ENCODE data around the gene DNM3.

The DNM3 gene

DNA sequence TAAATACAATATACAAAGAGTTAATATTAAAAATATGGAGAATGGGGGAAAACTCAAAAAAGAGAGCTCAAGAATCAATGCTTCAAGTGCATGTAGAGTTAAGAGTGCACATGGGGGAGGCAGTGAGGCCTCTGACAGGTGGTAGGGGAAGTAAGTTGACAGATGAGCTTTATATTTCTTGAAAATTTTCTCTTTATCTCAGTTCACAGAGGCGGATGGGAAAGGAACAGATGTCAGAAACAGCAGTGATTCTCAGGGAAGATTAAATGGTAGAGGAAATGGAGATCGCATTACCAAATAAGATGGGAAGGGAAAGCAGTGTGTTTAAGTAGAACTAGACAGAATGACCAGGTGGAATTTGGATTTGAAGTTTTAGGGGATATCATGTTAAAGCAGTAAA lies 379.1 kb downstream of the DNM3 start:
- Histone ChIP-seq H3K4me1 (ENCODE audit: control insufficient read depth, insufficient read depth, low read length) (no peaks in the 10 kb centered on the region), H3K27ac (ENCODE audit: low read length) (no peak overlapping the region), H3K4me3 (ENCODE audit: low read length in 2 of 2) (no peak overlapping the region), H3K9ac (ENCODE audit: low read length in 2 of 2) (no peak overlapping the region), H3K36me3 (ENCODE audit: control insufficient read depth in 2 of 2, insufficient read depth in 2 of 2, low read length in 2 of 2) (no peaks in the 10 kb centered on the region), H3K9me3 (ENCODE audit: control insufficient read depth in 2 of 2, low read length in 2 of 2) (no peaks in the 10 kb centered on the region), H3K27me3 (ENCODE audit: control insufficient read depth in 1 of 2, insufficient read depth in 2 of 2, low read length in 2 of 2) (no peaks in the 10 kb centered on the region)

DNA sequence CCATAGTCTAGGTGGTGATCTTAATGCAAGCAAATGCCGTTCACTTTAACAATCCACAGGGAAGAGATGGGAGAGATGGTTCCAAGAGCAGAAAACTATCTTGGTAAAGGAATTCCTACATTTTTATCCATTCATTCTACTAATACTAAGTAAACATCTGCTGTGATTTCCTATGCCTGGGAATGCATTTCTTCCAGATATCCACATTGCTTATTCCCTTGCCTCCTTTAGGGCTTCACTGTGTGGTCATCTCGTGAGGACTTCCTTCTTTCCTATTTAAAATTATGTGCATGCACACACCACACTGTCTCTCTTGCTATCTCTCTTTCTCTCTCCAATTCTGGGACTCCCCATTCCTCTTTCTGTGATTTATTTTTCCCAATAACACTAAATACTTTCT lies 380.1 kb downstream of the DNM3 start:
- no peak overlapping the region for H3K4me3 ChIP-seq (ENCODE audit: low read length in 2 of 2)
- no peaks in the 10 kb centered on the region for H3K9me3 ChIP-seq (ENCODE audit: control insufficient read depth in 2 of 2, low read length in 2 of 2)
- H3K27me3 ChIP-seq (ENCODE audit: control insufficient read depth in 1 of 2, insufficient read depth in 2 of 2, low read length in 2 of 2), result no peaks in the 10 kb centered on the region
- no peak overlapping the region for H3K9ac ChIP-seq (ENCODE audit: low read length in 2 of 2)
- no peaks in the 10 kb centered on the region for H3K36me3 ChIP-seq (ENCODE audit: control insufficient read depth in 2 of 2, insufficient read depth in 2 of 2, low read length in 2 of 2)
- H3K4me1 ChIP-seq (ENCODE audit: control insufficient read depth, insufficient read depth, low read length), result no peaks in the 10 kb centered on the region
- H3K27ac ChIP-seq (ENCODE audit: low read length), result no peak overlapping the region

DNA sequence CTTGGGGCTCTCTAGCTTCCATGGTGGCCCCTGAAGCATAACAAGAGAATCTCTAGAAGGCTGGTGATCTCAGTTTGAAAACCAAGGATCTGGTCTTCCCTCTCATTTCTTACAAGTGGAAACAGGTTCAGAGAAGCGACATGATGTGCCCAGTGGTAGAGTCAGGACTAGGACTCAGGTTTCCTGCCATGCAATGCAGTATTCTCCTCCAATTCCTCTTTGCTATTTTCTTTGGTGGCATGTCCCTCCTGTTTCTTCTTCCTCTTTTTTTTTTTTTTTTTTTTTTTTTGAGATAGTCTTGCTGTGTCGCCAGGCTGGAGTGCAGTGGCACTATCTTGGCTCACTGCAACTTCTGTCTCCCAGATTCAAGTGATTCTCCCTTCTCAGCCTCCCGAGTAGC lies 383.6 kb downstream of the DNM3 start:
- Histone ChIP-seq H3K4me3 (ENCODE audit: low read length in 2 of 2) (no peak overlapping the region), H3K9me3 (ENCODE audit: control insufficient read depth in 2 of 2, low read length in 2 of 2) (no peaks in the 10 kb centered on the region), H3K27ac (ENCODE audit: low read length) (no peak overlapping the region), H3K36me3 (ENCODE audit: control insufficient read depth in 2 of 2, insufficient read depth in 2 of 2, low read length in 2 of 2) (no peaks in the 10 kb centered on the region), H3K4me1 (ENCODE audit: control insufficient read depth, insufficient read depth, low read length) (no peaks in the 10 kb centered on the region), H3K27me3 (ENCODE audit: control insufficient read depth in 1 of 2, insufficient read depth in 2 of 2, low read length in 2 of 2) (no peaks in the 10 kb centered on the region), H3K9ac (ENCODE audit: low read length in 2 of 2) (no peak overlapping the region)

DNA sequence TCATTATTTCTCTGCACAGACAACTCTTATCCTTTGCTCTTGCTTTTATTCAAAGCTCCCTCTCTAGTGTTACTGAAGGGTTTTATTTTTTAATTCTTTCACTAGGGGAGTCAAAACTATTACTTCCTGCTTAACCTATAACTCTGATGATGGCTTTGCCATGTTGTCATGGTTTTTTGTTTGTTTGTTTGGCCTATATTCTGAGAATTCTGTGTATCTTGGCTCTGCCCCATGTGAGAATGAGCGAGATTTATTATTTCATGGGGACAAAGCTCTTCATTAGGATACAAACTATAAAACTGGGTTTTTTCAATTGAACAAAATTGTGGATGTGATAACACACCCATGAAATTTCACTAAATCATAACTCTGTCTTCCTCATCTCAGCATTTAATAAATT lies 388.6 kb downstream of the DNM3 start:
- Histone ChIP-seq H3K36me3 (ENCODE audit: control insufficient read depth in 2 of 2, insufficient read depth in 2 of 2, low read length in 2 of 2) (no peaks in the 10 kb centered on the region), H3K27ac (ENCODE audit: low read length) (no peak overlapping the region), H3K4me1 (ENCODE audit: control insufficient read depth, insufficient read depth, low read length) (no peaks in the 10 kb centered on the region), H3K9ac (ENCODE audit: low read length in 2 of 2) (no peak overlapping the region), H3K9me3 (ENCODE audit: control insufficient read depth in 2 of 2, low read length in 2 of 2) (no peaks in the 10 kb centered on the region), H3K4me3 (ENCODE audit: low read length in 2 of 2) (no peak overlapping the region), H3K27me3 (ENCODE audit: control insufficient read depth in 1 of 2, insufficient read depth in 2 of 2, low read length in 2 of 2) (no peaks in the 10 kb centered on the region)

DNA sequence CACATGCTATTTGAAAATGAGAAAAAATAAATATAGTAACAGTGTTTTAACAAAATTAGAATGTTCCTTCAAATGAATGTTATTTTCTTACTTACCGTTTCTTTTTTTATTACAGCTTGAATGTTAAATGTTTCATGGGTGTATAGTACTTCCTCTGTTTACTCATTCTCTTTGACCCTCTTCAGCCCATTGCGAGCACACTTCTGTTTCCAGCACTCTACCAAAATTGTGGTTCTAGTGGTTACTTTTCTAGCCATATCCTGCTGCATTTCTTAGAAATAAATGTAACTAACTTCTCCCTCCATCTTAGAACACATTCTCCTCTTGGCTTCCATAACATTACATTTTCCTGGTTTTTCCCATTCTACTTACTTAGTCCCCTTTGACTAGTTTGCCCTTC lies 389.2 kb downstream of the DNM3 start:
- Histone ChIP-seq H3K9me3 (ENCODE audit: control insufficient read depth in 2 of 2, low read length in 2 of 2) (no peaks in the 10 kb centered on the region), H3K4me1 (ENCODE audit: control insufficient read depth, insufficient read depth, low read length) (no peaks in the 10 kb centered on the region), H3K9ac (ENCODE audit: low read length in 2 of 2) (no peak overlapping the region)

DNA sequence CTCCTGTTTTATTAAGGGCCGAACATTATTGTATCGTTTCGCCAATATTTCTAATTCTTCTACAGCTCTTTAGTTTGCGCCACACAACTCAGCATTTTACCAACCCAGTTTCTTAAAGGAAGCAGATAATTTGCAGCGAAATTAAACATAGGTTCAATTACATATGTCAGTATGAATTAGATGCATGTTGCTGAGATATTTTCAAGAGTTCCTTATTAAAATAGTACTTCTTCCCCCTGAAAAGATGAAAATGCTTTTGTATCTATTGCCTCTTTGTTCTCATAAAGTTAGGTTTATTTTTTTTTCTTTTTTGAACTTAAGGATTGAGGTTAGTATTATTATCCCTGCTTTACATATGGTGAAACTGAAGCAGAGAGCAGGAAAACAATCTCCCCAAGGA lies 395.7 kb downstream of the DNM3 start:
- Histone ChIP-seq H3K9me3 (ENCODE audit: control insufficient read depth in 2 of 2, low read length in 2 of 2) (no peaks in the 10 kb centered on the region), H3K36me3 (ENCODE audit: control insufficient read depth in 2 of 2, insufficient read depth in 2 of 2, low read length in 2 of 2) (no peaks in the 10 kb centered on the region), H3K4me3 (ENCODE audit: low read length in 2 of 2) (no peak overlapping the region), H3K27me3 (ENCODE audit: control insufficient read depth in 1 of 2, insufficient read depth in 2 of 2, low read length in 2 of 2) (no peaks in the 10 kb centered on the region), H3K27ac (ENCODE audit: low read length) (no peak overlapping the region), H3K4me1 (ENCODE audit: control insufficient read depth, insufficient read depth, low read length) (peaks cover 13% of the 10 kb centered on the region), H3K9ac (ENCODE audit: low read length in 2 of 2) (no peak overlapping the region)

More for the DNA sequence above, 389.2 kb downstream of the DNM3 start:
- Histone ChIP-seq H3K27ac (ENCODE audit: low read length) (no peak overlapping the region), H3K27me3 (ENCODE audit: control insufficient read depth in 1 of 2, insufficient read depth in 2 of 2, low read length in 2 of 2) (no peaks in the 10 kb centered on the region), H3K36me3 (ENCODE audit: control insufficient read depth in 2 of 2, insufficient read depth in 2 of 2, low read length in 2 of 2) (no peaks in the 10 kb centered on the region), H3K4me3 (ENCODE audit: low read length in 2 of 2) (no peak overlapping the region)

DNA sequence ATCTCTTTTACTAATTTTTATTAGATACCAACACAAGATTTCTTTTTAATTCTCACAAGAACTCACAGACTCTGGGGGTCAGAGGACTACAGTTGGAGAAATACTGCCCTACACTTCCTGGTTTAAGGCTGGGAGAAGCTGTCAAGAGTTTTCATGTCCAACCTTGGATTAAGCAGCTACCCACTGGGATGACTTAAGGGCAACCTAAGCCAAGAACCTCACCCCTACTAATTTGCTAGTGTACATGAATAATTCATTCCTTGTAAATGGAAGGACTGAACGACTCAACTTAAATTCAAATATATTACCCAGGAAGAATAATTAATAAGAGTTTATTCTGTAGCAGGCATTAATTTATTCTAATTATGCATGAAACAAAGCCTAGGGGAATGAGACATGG lies 396.9 kb downstream of the DNM3 start:
- Histone ChIP-seq H3K9me3 (ENCODE audit: control insufficient read depth in 2 of 2, low read length in 2 of 2) (no peaks in the 10 kb centered on the region), H3K27ac (ENCODE audit: low read length) (no peak overlapping the region), H3K27me3 (ENCODE audit: control insufficient read depth in 1 of 2, insufficient read depth in 2 of 2, low read length in 2 of 2) (no peaks in the 10 kb centered on the region)

DNA sequence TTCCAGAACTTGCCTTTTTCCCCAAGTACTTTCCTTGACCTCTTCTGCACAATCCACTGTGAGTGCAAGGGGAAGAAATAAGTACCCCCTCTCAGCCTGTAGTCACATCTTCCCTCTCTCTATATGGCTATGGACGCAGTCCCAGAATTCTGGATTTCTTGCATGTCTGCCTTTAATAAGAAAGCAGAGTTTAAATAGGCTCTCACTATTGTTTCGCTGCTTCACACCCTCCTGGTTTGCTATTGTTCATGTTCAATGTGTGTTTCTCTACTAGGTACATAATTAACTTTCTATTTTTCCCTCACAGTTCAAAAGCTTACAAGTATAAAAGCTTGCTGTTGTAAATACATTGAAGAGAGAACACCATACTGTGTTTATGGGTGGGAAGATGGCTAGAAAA lies 397.7 kb downstream of the DNM3 start:
- H3K4me1 ChIP-seq (ENCODE audit: control insufficient read depth, insufficient read depth, low read length), result peaks cover 13% of the 10 kb centered on the region
- no peak overlapping the region for H3K9ac ChIP-seq (ENCODE audit: low read length in 2 of 2)
- H3K9me3 ChIP-seq (ENCODE audit: control insufficient read depth in 2 of 2, low read length in 2 of 2), result no peaks in the 10 kb centered on the region
- H3K27me3 ChIP-seq (ENCODE audit: control insufficient read depth in 1 of 2, insufficient read depth in 2 of 2, low read length in 2 of 2), result no peaks in the 10 kb centered on the region
- H3K27ac ChIP-seq (ENCODE audit: low read length), result no peak overlapping the region
- no peak overlapping the region for H3K4me3 ChIP-seq (ENCODE audit: low read length in 2 of 2)
- no peaks in the 10 kb centered on the region for H3K36me3 ChIP-seq (ENCODE audit: control insufficient read depth in 2 of 2, insufficient read depth in 2 of 2, low read length in 2 of 2)

More for the DNA sequence above, 396.9 kb downstream of the DNM3 start:
- no peak overlapping the region for H3K9ac ChIP-seq (ENCODE audit: low read length in 2 of 2)
- H3K4me3 ChIP-seq (ENCODE audit: low read length in 2 of 2), result no peak overlapping the region
- no peaks in the 10 kb centered on the region for H3K36me3 ChIP-seq (ENCODE audit: control insufficient read depth in 2 of 2, insufficient read depth in 2 of 2, low read length in 2 of 2)
- H3K4me1 ChIP-seq (ENCODE audit: control insufficient read depth, insufficient read depth, low read length), result peaks cover 13% of the 10 kb centered on the region

DNA sequence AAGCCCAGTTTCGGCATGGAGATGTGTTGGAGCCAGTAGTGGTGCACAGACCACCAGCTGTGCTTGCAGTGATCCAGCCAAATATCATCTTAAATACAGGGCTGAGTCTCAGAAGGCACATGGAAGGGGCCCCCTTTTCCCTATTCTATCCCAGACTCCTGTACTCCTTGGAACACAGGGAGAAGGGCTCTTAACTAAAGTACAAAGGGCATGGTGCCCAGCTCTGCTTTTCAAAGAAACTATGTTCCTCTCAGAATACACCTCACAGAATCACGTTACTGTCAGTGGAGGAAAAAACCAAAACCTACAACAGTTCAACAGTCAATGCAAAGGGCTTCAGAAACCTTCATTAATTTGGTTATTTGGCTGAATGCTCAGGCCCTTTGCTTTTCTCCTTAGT lies 398.6 kb downstream of the DNM3 start:
- Histone ChIP-seq H3K4me1 (ENCODE audit: control insufficient read depth, insufficient read depth, low read length) (peaks cover 13% of the 10 kb centered on the region), H3K36me3 (ENCODE audit: control insufficient read depth in 2 of 2, insufficient read depth in 2 of 2, low read length in 2 of 2) (no peaks in the 10 kb centered on the region), H3K4me3 (ENCODE audit: low read length in 2 of 2) (peak overlapping the region in 1 of 2 donors; percentile 30), H3K9ac (ENCODE audit: low read length in 2 of 2) (no peak overlapping the region), H3K27me3 (ENCODE audit: control insufficient read depth in 1 of 2, insufficient read depth in 2 of 2, low read length in 2 of 2) (no peaks in the 10 kb centered on the region), H3K27ac (ENCODE audit: low read length) (peak overlapping the region; percentile 53), H3K9me3 (ENCODE audit: control insufficient read depth in 2 of 2, low read length in 2 of 2) (no peaks in the 10 kb centered on the region)

DNA sequence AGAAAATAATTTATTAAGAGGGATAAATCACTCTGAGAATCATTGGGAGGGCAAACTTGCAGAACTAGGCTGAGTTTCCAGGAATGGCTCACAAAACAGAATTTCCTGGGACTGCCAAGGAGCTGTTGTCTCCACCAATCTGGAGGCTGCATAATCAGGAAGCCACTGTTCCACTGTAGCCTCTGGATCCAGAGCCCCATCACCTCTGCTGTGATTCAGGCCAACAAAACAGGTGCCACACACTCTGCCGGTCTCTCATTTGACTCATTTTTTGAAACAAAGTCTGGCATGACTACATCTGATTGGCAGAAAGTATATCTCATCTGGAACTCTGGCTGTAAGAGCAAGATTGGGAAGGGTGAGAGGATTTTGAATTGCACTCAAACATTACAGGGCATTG lies 400.2 kb downstream of the DNM3 start:
- Histone ChIP-seq H3K9ac (ENCODE audit: low read length in 2 of 2) (no peak overlapping the region), H3K27ac (ENCODE audit: low read length) (no peak overlapping the region), H3K27me3 (ENCODE audit: control insufficient read depth in 1 of 2, insufficient read depth in 2 of 2, low read length in 2 of 2) (no peaks in the 10 kb centered on the region), H3K9me3 (ENCODE audit: control insufficient read depth in 2 of 2, low read length in 2 of 2) (no peaks in the 10 kb centered on the region), H3K4me3 (ENCODE audit: low read length in 2 of 2) (no peak overlapping the region), H3K4me1 (ENCODE audit: control insufficient read depth, insufficient read depth, low read length) (peaks cover 13% of the 10 kb centered on the region), H3K36me3 (ENCODE audit: control insufficient read depth in 2 of 2, insufficient read depth in 2 of 2, low read length in 2 of 2) (no peaks in the 10 kb centered on the region)

DNA sequence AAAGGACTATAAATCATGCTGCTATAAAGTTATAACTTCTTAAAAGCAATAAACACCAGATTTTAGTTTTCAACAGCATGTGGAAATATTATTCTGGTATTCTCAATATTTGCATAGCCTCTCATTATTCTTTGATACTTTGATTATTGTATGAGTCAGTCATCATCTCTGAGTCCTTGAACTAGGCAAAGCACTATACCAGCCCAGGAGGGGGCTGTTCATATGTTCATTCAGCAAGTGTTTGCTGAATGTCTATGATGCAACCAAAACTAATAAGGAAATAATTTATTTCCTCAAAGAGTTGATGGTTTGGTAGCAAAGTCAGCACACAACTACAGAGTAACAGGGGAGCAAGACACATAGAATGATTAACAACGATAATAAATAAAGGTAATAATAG lies 403.6 kb downstream of the DNM3 start:
- Histone ChIP-seq H3K9me3 (ENCODE audit: control insufficient read depth in 2 of 2, low read length in 2 of 2) (no peaks in the 10 kb centered on the region), H3K9ac (ENCODE audit: low read length in 2 of 2) (no peak overlapping the region), H3K4me1 (ENCODE audit: control insufficient read depth, insufficient read depth, low read length) (peaks cover 5% of the 10 kb centered on the region), H3K36me3 (ENCODE audit: control insufficient read depth in 2 of 2, insufficient read depth in 2 of 2, low read length in 2 of 2) (no peaks in the 10 kb centered on the region), H3K4me3 (ENCODE audit: low read length in 2 of 2) (no peak overlapping the region), H3K27me3 (ENCODE audit: control insufficient read depth in 1 of 2, insufficient read depth in 2 of 2, low read length in 2 of 2) (no peaks in the 10 kb centered on the region), H3K27ac (ENCODE audit: low read length) (no peak overlapping the region)

DNA sequence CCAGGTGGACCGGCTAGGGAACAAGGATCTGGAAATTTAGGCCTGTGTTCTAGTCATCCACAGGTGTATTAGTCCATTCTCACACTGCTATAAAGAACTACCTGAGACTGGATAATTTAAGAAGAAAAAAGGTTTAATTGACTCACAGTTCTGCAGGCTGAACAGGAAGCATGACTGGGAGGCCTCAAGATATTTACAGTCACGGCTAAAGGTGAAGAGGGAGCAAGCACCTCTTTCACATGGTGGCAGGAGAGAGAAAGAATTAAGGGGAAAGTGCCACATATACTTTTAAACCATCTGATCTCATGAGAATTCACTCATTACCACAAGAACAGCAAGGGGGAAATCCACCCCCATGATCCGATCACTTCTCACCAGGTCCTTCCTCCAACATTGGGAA lies 404.5 kb downstream of the DNM3 start:
- Histone ChIP-seq H3K9me3 (ENCODE audit: control insufficient read depth in 2 of 2, low read length in 2 of 2) (no peaks in the 10 kb centered on the region), H3K27ac (ENCODE audit: low read length) (no peak overlapping the region), H3K36me3 (ENCODE audit: control insufficient read depth in 2 of 2, insufficient read depth in 2 of 2, low read length in 2 of 2) (no peaks in the 10 kb centered on the region), H3K4me3 (ENCODE audit: low read length in 2 of 2) (no peak overlapping the region), H3K27me3 (ENCODE audit: control insufficient read depth in 1 of 2, insufficient read depth in 2 of 2, low read length in 2 of 2) (no peaks in the 10 kb centered on the region), H3K9ac (ENCODE audit: low read length in 2 of 2) (no peak overlapping the region), H3K4me1 (ENCODE audit: control insufficient read depth, insufficient read depth, low read length) (no peaks in the 10 kb centered on the region)
